GM19023 (cell line): ENCODE data around the gene ORC6.
A peak's percentile ranks its signal among the peaks of the same experiment; 100 is the strongest.

ENCODE experiments used
- ATAC-seq: cut with Tn5 transposase; IDR thresholded peaks from one replicate; pipeline ENCODE4 v1.9.1; 2021; ENCODE audit warnings: mild to moderate bottlenecking, moderate library complexity; ENCODE audit not compliant: unreplicated experiment

The ORC6 gene

DNA sequence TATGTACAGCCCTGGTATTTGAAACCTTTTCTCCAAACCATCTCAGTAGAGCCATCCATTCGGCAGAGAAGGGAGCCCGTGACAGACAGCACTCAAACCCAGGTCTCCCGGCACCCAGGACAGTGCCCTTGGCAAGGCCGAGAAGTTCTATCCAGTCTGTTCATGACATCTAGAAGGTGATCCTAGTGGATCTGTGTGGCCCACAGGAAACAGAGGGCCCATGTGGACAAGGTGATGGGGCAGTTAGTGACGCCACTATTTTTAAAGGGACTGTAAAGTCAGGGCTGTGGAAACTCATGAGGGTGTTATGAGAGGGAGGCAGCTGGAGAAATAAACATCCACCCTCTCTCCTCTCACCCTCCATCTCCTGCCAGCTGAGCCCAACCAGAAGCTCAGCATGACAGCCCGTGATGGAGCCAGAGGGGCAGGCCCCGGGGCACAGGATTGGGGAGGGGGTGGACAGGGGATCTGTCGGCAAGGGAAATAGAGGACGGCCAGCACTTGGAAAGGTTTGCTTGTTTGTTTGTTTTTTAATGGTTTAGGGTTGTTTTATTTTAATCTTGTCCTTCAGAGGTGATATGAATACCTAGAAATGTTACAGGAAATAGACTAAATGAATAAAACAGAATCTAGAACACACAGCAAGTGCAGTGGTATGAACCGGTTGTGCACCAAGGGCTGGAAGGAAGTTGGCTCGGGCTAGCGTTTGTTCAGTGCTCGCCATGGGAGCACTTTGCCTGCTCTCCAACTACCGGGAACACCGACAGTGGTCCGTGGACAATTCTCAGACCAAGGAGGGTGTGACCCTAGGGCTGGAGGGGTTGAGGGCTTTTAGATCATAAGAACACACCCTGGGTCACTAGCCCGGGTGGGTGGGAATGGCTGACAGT lies 41.6 kb downstream of the ORC6 start:
- no peak for ATAC-seq

DNA sequence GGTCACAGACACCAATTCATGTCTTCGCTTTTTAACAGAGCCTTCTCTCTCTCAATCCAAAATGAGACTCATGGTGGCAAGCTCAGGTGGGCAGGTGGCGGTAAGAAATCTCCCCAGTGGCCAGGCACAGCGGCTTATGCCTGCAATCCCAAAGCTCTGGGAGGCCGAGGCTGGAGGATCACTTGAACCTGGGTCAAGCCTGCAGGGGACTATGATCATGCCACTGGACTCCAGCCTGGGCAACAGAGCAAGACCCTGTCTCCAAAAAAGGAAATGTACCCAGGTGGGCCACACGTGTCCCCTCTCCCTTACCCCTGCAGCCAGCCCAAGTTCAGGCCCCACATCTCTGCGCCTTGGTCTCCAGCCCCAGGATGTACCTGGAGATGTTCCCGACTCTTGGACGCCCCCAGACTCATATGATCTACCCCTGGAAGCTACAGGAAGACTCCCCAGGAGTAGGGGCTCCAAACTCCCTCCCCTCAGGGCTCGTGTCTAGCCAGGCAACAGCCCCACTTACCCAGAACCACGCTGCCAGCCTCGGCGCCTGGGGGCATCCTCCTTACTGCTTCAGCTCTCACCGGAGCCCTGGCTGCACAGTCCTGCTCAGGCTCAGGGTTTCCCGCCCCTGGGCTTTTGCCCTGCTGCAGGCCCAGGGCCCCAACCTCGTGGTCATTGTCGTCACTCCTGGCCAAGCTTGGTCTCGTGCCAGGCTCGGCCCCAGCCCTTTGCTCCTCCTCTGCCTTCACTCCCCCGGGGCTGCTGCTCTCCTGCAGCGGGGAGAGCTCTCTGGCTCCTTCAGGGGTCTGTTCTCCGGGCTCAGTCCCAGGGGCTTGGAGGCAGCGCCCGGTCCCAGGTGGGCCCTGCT lies 42.5 kb downstream of the ORC6 start:
- no peak for ATAC-seq

DNA sequence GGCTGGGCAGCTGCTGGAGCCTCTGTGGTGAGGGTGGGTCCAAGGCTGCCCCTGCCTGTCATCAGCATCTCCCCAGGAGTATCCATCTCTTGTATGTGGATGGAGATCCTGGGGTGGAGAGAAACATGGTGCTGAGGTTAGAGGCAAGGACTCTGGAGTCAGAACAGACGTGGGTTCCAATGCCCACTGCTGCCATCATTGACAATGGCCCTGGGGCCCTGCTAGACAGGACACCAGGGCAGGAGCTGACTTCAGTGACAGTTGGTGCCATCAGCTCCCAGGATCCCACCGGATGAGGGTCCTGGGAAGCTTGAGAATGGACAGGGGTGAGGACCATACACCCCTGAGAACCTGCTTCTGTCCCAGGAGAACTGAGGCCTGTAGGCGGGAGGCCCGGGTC lies 43.1 kb downstream of the ORC6 start:
- ATAC-seq: no peak

DNA sequence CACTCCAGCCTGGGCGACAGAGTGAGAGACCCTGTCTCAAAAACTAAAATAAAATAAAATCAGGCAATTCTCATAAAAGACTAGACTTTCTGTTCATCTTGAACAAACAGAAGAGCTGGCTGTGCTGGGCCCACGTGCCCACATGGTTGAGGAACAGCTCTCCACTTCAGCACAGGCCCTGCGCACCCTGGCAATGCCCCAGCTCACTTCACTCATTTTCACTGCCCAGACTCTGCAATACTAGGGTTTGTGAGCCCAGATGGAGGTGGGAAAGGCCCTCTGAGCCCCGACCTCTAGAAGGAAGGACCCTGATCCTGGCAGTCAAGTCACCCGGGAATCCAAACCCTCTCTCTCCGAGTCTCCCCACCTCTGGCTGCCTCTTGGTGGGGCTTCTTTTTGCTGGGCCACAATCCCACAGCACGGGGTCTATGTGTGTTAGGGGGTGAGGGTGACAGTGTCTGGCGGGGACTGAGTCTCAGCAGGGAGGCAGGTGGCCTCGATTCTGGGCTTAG lies 43.9 kb downstream of the ORC6 start:
- no peak for ATAC-seq

DNA sequence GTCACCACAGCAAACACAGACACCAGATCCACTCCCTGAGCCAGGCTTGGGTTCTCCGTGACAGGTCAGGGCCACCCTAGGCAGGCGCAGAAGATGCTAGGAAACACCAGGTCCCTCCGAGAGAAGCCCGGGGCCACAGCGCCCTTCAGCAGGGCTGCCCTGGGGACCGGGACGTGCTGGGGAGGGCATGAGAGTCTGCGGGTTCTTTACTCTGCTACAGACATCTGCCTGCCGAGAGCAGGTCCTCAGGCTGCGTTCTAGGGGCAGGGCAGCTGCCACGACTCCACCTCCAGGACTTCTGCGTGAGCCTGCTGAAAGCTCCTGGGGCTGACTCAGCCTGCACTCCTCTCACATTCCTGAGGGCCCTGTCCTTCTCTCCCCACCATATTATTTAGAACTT lies 47.2 kb downstream of the ORC6 start:
- ATAC-seq: no peak

DNA sequence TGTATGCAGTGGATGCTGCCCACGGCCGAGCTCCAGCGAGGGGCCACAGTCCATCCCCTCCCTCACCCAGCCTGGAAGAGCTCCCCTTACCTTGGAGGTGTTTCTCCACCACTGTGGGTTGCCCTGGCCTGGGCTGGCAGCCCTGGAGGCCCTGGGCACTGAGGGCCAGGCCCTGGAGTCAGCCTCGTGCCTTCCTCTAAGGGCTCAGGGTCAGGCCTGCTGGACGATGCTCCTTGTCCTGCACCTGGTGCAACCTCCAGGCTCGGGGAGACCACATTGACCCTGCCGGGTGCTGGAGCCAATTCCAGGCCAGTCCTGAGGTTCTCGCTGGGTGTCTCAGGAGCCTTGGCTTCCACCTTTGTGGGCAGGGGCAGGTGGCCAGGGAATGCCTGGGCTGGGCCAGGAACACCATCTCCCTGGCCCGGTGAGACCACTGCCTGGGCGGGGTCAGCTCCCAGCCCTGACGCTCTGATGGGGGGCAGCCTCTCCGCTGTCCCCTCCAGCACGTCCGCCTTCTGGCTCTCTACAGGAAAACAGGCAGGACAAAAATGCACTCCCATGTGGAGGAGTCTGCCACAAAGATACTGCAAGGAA lies 48.3 kb downstream of the ORC6 start:
- no peak for ATAC-seq

DNA sequence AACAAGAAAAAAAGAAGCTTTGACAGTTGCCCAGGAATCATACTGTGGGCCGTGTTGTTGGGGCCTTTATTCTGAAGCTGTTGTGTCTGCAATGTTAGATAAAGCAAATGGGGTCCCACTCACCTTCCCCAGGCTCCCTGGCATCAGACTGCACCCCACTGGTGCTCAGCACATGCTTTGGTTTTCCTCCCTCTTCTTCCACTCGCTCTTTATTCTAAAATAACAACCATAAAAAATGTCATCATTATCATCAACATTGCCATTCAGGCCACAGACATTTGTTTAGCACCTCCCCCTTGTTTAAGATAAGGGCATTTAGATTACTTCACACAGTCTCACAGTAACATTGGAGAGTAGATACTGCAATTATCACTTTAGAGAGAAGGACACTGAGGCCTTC lies 50.5 kb downstream of the ORC6 start:
- ATAC-seq: no peak

DNA sequence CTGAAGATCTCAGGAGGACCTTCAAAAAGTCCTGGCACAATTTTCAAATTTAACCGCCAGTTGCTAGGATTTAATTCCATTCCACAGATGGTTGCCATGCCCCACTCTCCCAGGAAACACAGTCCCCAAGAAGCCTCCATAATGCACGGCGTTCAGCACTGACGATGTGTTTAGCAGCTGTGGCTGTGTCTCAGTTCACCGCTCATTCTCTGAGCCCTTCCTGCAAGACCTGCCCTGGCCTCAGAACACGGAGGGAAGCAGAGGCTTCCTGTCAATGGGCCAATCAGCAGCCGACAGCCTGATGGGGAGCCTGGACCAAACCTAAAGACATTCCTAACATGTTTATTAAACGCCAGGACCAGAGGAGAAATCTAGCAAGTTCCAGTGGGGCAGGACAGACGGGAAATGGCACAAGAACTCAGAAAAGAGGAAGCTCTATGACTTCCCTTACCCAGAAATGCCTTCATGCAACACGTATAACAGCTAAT lies 53.8 kb downstream of the ORC6 start:
- ATAC-seq: peak; percentile 71

DNA sequence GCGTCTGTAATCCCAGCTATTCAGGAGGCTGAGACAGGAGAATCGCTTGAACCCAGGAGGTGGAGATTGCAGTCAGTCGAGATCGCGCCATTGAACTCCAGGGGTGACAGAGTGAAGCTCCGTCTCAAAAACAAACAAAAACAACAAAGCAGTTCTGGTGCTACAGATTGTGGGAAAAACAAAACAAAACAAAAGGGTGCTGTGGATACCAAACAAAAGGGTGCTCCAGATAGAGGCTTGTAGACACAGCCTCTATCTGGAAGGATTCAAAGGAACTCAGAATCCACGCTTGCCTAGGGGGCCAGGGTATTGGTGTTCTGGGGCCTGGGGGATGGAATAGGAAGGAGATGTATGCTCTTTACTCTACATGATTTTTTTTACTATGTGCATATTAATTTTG lies 56.2 kb downstream of the ORC6 start:
- no peak for ATAC-seq

DNA sequence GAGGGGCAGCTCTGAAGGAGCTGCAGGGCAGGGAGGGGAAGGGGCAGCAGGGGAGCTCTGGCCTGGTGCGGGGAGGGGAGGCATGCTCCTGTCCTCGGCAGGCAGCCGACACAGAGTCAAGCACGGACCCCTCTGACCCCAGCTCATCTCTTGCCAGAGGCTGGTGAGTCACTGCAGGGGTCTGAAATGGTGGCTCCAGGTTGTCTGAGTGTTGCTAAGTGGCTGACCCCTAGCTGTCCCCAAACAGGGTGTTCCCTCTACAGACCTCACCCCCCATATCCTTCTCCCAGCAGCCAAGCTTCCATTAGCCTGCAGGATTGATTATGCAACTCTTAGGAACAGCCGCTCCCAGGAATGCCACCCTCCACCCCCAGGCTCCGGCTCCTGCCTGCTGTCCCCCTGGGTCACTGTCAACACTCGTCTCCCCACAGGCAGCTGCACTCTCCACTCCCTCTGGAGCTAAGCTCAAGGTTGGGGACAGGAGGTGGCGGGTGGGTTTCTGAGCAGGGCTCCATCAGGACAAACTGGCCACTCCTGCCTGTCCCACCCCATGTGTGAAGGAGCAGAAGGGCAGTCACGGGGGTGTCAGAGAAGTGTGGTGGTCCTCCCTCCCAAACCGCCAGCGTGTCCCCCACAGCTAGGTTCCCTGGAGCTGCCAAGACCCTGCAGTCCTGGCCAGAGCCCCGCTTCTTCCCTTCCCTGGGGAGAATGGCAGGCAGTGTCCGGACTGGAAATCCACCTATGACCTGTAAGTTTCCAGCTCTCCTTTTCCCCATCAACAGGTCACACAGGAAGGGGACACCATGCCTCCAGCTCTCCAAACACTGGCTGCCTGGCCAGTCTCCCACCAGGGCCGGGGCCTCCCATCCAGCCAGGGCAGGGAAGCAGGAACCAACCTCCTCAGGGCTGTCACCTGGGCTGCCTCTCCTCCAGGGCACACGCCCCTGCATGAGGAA lies 57.6 kb downstream of the ORC6 start:
- ATAC-seq: no peak
